RWPE1 (cell line): Measurements from ENCODE around the gene BCAN.

Source experiments
- CTCF ChIA-PET: fragments of 350-600 bp; sonication (Branson Sonifier 250); formaldehyde crosslinking; extraction: SDS; loops from one replicate; lab custom pipeline; 2021; lab: Yijun Ruan, JAX
- POLR2A ChIA-PET: fragments of 400-600 bp; formaldehyde crosslinking; extraction: SDS; loops from one replicate; lab custom pipeline; 2020; ENCODE audit warnings: antibody characterized with exemption; ENCODE audit not compliant: low non-redundant PET; lab: Yijun Ruan, JAX
- DNase-seq: peaks from one replicate; pipeline ENCODE4 v3.0.0; 2012; ENCODE audit warnings: low spot score
- H3K27ac ChIP-seq: fragments of 450-650 bp; 2 replicates; pipeline ENCODE4 v1.5.1; 2017
- CTCF ChIP-seq: fragments of 450-650 bp; conservative IDR thresholded peaks from 2 replicates; pipeline ENCODE4 v1.5.1; 2017; ENCODE audit warnings: low read depth, mild to moderate bottlenecking

The BCAN gene

DNA sequence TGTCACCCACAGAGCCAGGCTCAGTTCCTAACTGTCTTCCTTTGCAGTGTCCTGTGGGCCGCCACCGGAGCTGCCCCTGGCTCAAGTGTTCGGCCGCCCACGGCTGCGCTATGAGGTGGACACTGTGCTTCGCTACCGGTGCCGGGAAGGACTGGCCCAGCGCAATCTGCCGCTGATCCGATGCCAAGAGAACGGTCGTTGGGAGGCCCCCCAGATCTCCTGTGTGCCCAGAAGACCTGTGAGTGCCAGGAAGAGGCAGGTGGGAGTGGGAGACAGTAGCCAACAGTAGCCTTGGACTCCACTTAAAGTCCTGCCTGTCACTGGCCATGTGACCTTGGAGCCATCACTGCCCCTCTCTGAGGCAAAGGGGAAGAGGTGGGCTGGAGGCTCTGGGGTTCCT is 16.6 kb downstream of the BCAN start:
- DNase-seq: no peak
- CTCF ChIA-PET: interaction anchor here (0.6 to 1.9 kb wide), 10 partner anchors 9 to 378 kb away, joined by 3 to 19 read pairs (median 5); no protein-coding TSS in a partner anchor
- POLR2A ChIA-PET: no interaction called here
- peak overlapping the region; percentile 89; the same call in 1 of the 2 replicates for H3K27ac ChIP-seq
- no peak for TF ChIP-seq CTCF

DNA sequence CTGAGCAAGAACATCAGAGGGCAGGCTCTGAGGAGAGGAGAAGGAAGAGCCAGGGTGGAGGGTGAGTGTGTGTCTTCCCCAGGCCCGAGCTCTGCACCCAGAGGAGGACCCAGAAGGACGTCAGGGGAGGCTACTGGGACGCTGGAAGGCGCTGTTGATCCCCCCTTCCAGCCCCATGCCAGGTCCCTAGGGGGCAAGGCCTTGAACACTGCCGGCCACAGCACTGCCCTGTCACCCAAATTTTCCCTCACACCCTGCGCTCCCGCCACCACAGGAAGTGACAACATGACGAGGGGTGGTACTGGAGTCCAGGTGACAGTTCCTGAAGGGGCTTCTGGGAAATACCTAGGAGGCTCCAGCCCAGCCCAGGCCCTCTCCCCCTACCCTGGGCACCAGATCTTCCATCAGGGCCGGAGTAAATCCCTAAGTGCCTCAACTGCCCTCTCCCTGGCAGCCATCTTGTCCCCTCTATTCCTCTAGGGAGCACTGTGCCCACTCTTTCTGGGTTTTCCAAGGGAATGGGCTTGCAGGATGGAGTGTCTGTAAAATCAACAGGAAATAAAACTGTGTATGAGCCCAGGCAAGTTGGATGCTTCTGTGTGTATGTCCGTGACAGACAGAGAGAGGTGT is 17.1 kb downstream of the BCAN start:
- TF ChIP-seq CTCF: no peak
- POLR2A ChIA-PET: no interaction called here
- DNase-seq: no peak
- H3K27ac ChIP-seq: peak overlapping the region; percentile 89
- CTCF ChIA-PET: interaction anchor here (0.6 to 2.8 kb wide), 24 partner anchors 10 to 231 kb away, joined by 3 to 11 read pairs (median 5); partner anchors contain the start of genes CRABP2, NAXE and NES

- no peak for TF ChIP-seq CTCF
- POLR2A ChIA-PET: no interaction called here
- H3K27ac ChIP-seq: peak overlapping the region; percentile 89
- CTCF ChIA-PET: interaction anchor here (0.6 to 2.8 kb wide), 19 partner anchors 11 to 230 kb away, joined by 3 to 11 read pairs (median 5); partner anchors contain the start of genes CRABP2, NAXE and NES
- DNase-seq: no peak
Observed at GRCh38 chr1:156659661-156659987, 17.7 kb downstream of the BCAN start.

DNA sequence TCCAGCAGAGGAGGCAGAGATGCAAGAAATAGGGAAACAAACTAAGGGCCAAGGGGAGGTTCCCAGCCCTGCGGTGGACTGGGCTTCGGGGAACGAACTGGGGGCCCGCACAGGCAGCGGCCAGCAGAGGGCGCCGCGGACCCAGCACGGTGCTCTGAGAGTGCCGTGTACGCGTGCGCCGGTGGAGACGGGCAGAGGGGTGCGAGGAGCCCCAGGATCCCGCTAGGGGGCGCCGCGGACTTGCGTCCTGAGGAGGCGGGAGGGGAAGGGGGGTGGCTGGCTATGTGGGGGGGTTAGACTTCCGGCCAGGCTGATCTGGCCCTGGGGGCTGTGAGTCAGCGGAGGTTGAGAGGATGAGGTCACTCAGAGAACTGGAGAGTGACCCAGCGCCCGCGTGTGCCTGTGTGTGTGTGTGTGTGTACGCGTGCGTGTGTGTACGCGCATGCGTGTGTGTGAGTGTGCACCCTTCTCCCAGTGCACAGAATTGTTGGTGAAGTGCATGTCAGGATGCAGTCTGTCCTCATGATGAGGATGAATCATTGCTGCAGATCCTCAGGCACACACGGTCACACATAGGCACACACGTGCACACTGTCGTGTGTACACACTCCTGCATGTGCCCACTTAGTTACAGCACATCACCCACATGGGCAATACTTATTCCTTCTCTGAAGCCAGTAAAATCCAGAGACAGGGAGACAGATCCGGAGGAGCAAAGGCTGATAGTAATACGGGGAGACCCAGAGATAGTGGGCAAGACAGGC is 18.3 kb downstream of the BCAN start:
- DNase-seq: peak; percentile 99
- peak overlapping the region; percentile 89 for H3K27ac ChIP-seq
- POLR2A ChIA-PET: no interaction called here
- peak; percentile 99 for TF ChIP-seq CTCF
- CTCF ChIA-PET: interaction anchor here (0.6 to 2.8 kb wide), 22 partner anchors 11 to 230 kb away, joined by 3 to 15 read pairs (median 5); partner anchors contain the start of genes CRABP2, NAXE and NES

- H3K27ac ChIP-seq: peak overlapping the region; percentile 89
- TF ChIP-seq CTCF: no peak
- DNase-seq: no peak
- ChIA-PET POLR2A (interaction anchor here (0.6 to 1.1 kb wide), 2 partner anchors 46 to 245 kb away, joined by 4 to 7 read pairs; no protein-coding TSS in a partner anchor), CTCF (interaction anchor here (0.9 to 2.8 kb wide), 6 partner anchors 13 to 45 kb away, joined by 3 to 15 read pairs (median 8); partner anchors contain the start of genes CRABP2 and NES)
Observed at GRCh38 chr1:156660752-156661112, 18.8 kb downstream of the BCAN start.
